NCI-H82 treated with DMSO at 0.1 percent for 48 hours (cell line): Measurements from ENCODE around the gene WSB1.

Source experiments
- DNase-seq: peaks from one replicate; lab custom pipeline; 2025; ENCODE audit not compliant: unreplicated experiment; lab: John Stamatoyannopoulos, UW

WSB1 gene

GRCh38 chr17:27336184-27336583 lies 42.3 kb downstream of the WSB1 start:
- no peak for DNase-seq

GRCh38 chr17:27338536-27338985 lies 44.6 kb downstream of the WSB1 start:
- no peak for DNase-seq

- no peak for DNase-seq
These were observed 45.4 kb downstream of the WSB1 start for GRCh38 chr17:27339198-27339835.

GRCh38 chr17:27339836-27340550 lies 46.1 kb downstream of the WSB1 start:
- no peak for DNase-seq

- DNase-seq, result no peak
These were observed 46.7 kb downstream of the WSB1 start for GRCh38 chr17:27340575-27340974.

- DNase-seq, result no peak
These were observed 47.1 kb downstream of the WSB1 start for GRCh38 chr17:27341041-27341471.

- no peak for DNase-seq
These were observed 48.1 kb downstream of the WSB1 start for GRCh38 chr17:27342059-27342458.

GRCh38 chr17:27343294-27343693 lies 49.4 kb downstream of the WSB1 start:
- no peak for DNase-seq

GRCh38 chr17:27343977-27344607 lies 50.2 kb downstream of the WSB1 start:
- no peak for DNase-seq

GRCh38 chr17:27345141-27345904 lies 51.4 kb downstream of the WSB1 start:
- DNase-seq, result no peak

GRCh38 chr17:27346228-27346899 lies 52.5 kb downstream of the WSB1 start:
- DNase-seq, result no peak

GRCh38 chr17:27348196-27348595 lies 54.3 kb downstream of the WSB1 start:
- no peak for DNase-seq

GRCh38 chr17:27349540-27350021 lies 55.7 kb downstream of the WSB1 start:
- no peak for DNase-seq

- DNase-seq, result no peak
These were observed 57.8 kb downstream of the WSB1 start for GRCh38 chr17:27351759-27352158.

- DNase-seq, result no peak
These were observed 58.6 kb downstream of the WSB1 start for GRCh38 chr17:27352448-27353032.

- DNase-seq, result no peak
These were observed 59.1 kb downstream of the WSB1 start for GRCh38 chr17:27353033-27353460.

- DNase-seq, result peak; percentile 76
These were observed 59.6 kb downstream of the WSB1 start for GRCh38 chr17:27353461-27354050.

GRCh38 chr17:27354051-27354490 lies 60.2 kb downstream of the WSB1 start:
- DNase-seq, result no peak

- DNase-seq, result no peak
These were observed 60.7 kb downstream of the WSB1 start for GRCh38 chr17:27354491-27355081.
